Testis (tissue), 3 donors: ENCODE data around the gene CKM. TPM values are rescaled to one million over a fixed set of nuclear protein-coding genes. Genes with fewer than 3 reads are reported as not detected.

Experiments used
- DNase-seq: peaks from one replicate; pipeline ENCODE4 v3.0.0-alpha.2; 2019
- H3K27ac ChIP-seq, 2 donors: fragments of 200-600 bp; sonication (generic); one replicate each; pipeline ENCODE4 v1.5.1; 2019
- H3K27me3 ChIP-seq: fragments of 200-600 bp; sonication (generic); one replicate; pipeline ENCODE4 v1.5.1; 2019
- H3K36me3 ChIP-seq: fragments of 200-600 bp; sonication (generic); one replicate; pipeline ENCODE4 v1.5.1; 2017; ENCODE audit warnings: low read depth; ENCODE audit errors: missing control alignments
- H3K4me1 ChIP-seq: fragments of 200-600 bp; sonication (generic); one replicate; pipeline ENCODE4 v1.5.1; 2019
- H3K4me3 ChIP-seq, 2 donors: fragments of 200-600 bp; sonication (generic); one replicate each; pipeline ENCODE4 v1.5.1; 2017 to 2019
- H3K9me3 ChIP-seq: fragments of 200-600 bp; sonication (generic); one replicate; pipeline ENCODE4 v1.5.1; 2017
- POLR2A ChIP-seq: fragments of 450-650 bp; IDR thresholded peaks from one replicate; pipeline ENCODE4 v1.6.1; 2017; ENCODE audit warnings: antibody characterized with exemption, mild to moderate bottlenecking, moderate library complexity
- WGBS, 2 donors: methylation state at CpG; one replicate each; pipeline ENCODE4 v1.1.5; 2018; 5-methylcytosine and 5-hydroxymethylcytosine counted together
- intact Hi-C: fragments of 100-400 bp; cut with DNase I; formaldehyde crosslinking; loops from one replicate; pipeline ENCODE4 v1.15.1; 2023; ENCODE audit warnings: low total_unique reads
- polyA plus RNA-seq: library from polyadenylated mRNA; stranded (reverse); fragments of 350-450 nt; fragmentation: Illumina TruSeq; extraction: RNeasy Lipid Tissue Mini Kit (QIAGEN cat#74804); gene quantifications from one replicate; pipeline ENCODE4 v1.2.3, GENCODE V29; 2014; ENCODE audit warnings: low read depth, low replicate concordance; ENCODE audit not compliant: insufficient read depth
- total RNA-seq, 2 donors: library from RNA; depleted of rRNA; stranded (reverse); fragments of >200 nt; gene quantifications; one replicate each; pipeline ENCODE4 v1.2.3, GENCODE V29; 2016
- TF ChIP-seq, protein P1 (sequence below), 3 experiments: fragments of 450-650 bp in 2 of 3; fragments of 200-600 bp in 1 of 3; sonication (generic) in 1 of 3; IDR thresholded peaks; one replicate each; pipeline ENCODE4 v1.5.1; 2016 to 2019; ENCODE audit warnings: antibody characterized with exemption in 3 of 3, mild to moderate bottlenecking in 2 of 3, moderate library complexity in 1 of 3

The CKM gene
- total and polyA plus RNA-seq, 3 donors from 2014 or later, result 16.5 to 61.1 (median 22.4) TPM

DNA sequence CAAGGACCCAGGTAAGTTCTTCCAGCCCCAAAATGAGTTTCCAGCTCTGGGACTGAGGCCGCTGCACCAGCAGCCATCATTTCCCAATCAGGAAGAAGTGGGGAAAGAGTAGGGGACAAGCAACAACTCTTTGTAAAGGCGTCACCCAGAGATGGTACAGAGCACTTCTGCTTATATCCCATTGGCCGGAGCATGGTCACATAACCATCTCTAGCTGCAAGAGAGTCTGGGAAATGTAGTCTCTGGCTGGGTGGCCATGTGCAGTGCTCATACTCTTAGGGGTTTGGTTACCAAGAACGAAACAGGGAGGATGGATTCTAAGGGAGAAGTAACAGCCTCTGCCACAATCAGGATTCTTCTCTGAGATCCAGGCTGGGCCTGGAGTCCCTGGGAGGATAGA is 26.3 kb downstream of the CKM start:
- H3K4me3 ChIP-seq, result no peak overlapping the region
- no peaks in the 10 kb centered on the region for H3K36me3 ChIP-seq
- intact Hi-C loops, result no loop called here
- H3K27me3 ChIP-seq, result no peaks in the 10 kb centered on the region
- peaks cover 7% of the 10 kb centered on the region for H3K4me1 ChIP-seq
- H3K9me3 ChIP-seq, result no peaks in the 10 kb centered on the region
- no peak overlapping the region for H3K27ac ChIP-seq
- TF ChIP-seq, protein P1, sequence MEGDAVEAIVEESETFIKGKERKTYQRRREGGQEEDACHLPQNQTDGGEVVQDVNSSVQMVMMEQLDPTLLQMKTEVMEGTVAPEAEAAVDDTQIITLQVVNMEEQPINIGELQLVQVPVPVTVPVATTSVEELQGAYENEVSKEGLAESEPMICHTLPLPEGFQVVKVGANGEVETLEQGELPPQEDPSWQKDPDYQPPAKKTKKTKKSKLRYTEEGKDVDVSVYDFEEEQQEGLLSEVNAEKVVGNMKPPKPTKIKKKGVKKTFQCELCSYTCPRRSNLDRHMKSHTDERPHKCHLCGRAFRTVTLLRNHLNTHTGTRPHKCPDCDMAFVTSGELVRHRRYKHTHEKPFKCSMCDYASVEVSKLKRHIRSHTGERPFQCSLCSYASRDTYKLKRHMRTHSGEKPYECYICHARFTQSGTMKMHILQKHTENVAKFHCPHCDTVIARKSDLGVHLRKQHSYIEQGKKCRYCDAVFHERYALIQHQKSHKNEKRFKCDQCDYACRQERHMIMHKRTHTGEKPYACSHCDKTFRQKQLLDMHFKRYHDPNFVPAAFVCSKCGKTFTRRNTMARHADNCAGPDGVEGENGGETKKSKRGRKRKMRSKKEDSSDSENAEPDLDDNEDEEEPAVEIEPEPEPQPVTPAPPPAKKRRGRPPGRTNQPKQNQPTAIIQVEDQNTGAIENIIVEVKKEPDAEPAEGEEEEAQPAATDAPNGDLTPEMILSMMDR (IDR thresholded peaks at IDR 0.05), result no peak
- no peak for TF ChIP-seq POLR2A
- 97% methylated on average over 4 of the region's 4 CpGs for WGBS, 2 donors
- no peak for DNase-seq

DNA sequence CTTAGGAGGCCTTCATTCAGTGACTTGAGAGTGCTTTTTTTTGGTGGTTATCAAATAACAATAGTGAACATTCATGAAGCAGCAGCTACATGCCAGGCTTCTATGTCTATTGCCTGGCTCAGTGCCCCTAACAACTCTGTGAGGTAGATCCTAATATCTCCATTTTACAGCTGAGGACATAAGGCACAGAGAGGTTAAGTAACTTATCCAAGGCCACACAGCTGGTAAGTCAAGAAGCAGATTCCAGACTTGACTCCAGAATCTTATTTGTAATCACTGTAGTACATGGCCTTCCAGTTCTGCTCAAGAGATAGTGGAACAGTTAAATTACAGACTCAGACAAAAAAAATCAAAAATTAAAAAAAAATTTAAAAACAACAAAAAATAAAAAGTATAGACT is 26.8 kb downstream of the CKM start:
- no peaks in the 10 kb centered on the region for H3K36me3 ChIP-seq
- TF ChIP-seq POLR2A, result no peak
- TF ChIP-seq, protein P1 (IDR thresholded peaks at IDR 0.05), result no peak
- intact Hi-C loops, result no loop called here

DNA sequence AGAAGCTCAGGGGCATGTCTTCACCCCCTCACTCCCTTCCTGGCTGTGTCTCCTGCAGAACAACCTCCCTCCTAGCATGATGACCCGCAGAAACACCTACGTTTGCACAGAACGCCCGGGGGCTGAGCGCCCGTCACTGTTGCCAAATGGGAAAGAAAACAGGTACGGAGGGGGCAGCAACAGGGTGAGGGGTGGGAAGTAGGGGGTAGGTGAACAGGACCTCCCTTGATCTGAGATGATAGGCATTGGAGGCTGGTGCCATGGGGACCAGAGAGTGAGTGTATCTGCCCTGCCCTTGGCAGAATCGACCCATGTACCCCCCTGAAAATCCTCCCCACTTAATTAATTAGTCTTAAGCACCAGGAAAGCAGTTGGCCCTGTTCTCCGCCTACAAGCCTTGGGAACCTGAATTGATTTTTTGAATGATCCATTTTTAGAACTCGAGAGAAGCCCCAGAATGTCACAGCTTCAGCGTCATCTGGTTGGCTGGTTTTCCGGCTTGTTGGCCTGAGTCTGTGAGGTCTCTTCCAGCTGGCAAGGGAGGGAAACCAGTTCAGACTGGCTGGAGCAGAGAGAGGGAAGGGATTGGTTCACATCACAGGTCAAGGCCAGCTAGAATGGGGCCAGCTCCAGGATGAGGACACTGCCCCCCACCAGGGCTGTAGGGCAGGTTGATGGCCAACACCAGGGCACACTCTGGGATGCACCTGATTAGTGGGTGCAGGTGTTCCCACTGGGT is 28.2 kb downstream of the CKM start:
- no peak overlapping the region for H3K27ac ChIP-seq
- no peaks in the 10 kb centered on the region for H3K36me3 ChIP-seq
- H3K4me1 ChIP-seq, result peaks cover 7% of the 10 kb centered on the region
- H3K9me3 ChIP-seq, result no peaks in the 10 kb centered on the region
- DNase-seq, result peak; percentile 45
- intact Hi-C loops, result no loop called here
- TF ChIP-seq POLR2A, result no peak
- no peak overlapping the region for H3K4me3 ChIP-seq
- no peaks in the 10 kb centered on the region for H3K27me3 ChIP-seq
- WGBS, 2 donors, result 75 to 77% methylated on average over 12 of the region's 12 CpGs

More for the DNA sequence above, 26.8 kb downstream of the CKM start:
- Histone ChIP-seq H3K27ac (no peak overlapping the region), H3K4me1 (peaks cover 7% of the 10 kb centered on the region), H3K9me3 (no peaks in the 10 kb centered on the region), H3K27me3 (no peaks in the 10 kb centered on the region), H3K4me3 (no peak overlapping the region)
- DNase-seq, result no peak

- no peaks in the 10 kb centered on the region for H3K27me3 ChIP-seq
- TF ChIP-seq, protein P1 (IDR thresholded peaks at IDR 0.05), result no peak
- no peak for TF ChIP-seq POLR2A
- no peaks in the 10 kb centered on the region for H3K9me3 ChIP-seq
- no peak overlapping the region for H3K27ac ChIP-seq
- intact Hi-C loops, result no loop called here
- WGBS, 2 donors, result 88 to 94% methylated on average over 4 of the region's 4 CpGs
- DNase-seq, result no peak
- peaks cover 7% of the 10 kb centered on the region for H3K4me1 ChIP-seq
- H3K4me3 ChIP-seq, result no peak overlapping the region
- no peaks in the 10 kb centered on the region for H3K36me3 ChIP-seq
These were observed 29.0 kb downstream of the CKM start for GRCh38 chr19:45293682-45294081.

- no peaks in the 10 kb centered on the region for H3K27me3 ChIP-seq
- intact Hi-C loops, result no loop called here
- no peaks in the 10 kb centered on the region for H3K9me3 ChIP-seq
- WGBS, 2 donors, result 100% methylated on average over 1 of the region's 1 CpG
- H3K4me1 ChIP-seq, result peaks cover 7% of the 10 kb centered on the region
- DNase-seq, result no peak
- no peak overlapping the region for H3K27ac ChIP-seq
- H3K4me3 ChIP-seq, result no peak overlapping the region
- no peaks in the 10 kb centered on the region for H3K36me3 ChIP-seq
- TF ChIP-seq POLR2A, result no peak
- TF ChIP-seq, protein P1 (IDR thresholded peaks at IDR 0.05), result no peak
These were observed 30.8 kb downstream of the CKM start for GRCh38 chr19:45291834-45292233.
